Measurements from ENCODE around the gene AKAP13.
"Not testable (repeated sequence)": the region's sequence is repeated elsewhere in the genome, so short reads cannot be mapped to it uniquely, and the experiment has no call there.

AKAP13 gene

DNA sequence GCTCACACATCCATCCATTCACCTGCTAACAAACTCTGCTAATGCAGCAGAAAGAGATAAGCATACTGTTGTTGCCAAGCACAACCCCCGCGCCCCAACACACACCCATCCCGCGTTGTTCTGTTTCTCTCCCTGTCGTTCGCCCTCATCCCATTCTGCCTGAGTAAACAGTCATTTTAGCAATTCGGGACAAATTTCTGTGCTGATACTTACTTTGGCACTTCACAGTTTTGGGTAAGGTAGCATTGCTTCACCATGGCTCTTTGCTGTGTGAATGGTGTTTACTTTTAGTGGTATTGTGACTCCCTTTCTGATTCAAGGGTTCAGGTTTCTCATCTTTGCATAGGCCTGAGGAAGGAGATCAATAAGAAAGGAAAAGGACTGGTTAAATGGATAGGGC, 149.7 kb downstream of the AKAP13 start:
- H3K36me3 ChIP-seq (replicated peaks; ENCODE audit: low read depth, low read length), result peaks cover 8% of the 10 kb centered on the region
- H3K27me3 ChIP-seq (ENCODE audit: low read depth, low read length), result no peaks in the 10 kb centered on the region
- peaks cover 4% of the 10 kb centered on the region; the same call in 1 of the 2 replicates for H4K20me1 ChIP-seq (ENCODE audit: insufficient read depth, low read length)
- no peak overlapping the region for H3K9ac ChIP-seq (ENCODE audit: low read length)
- H3K27ac ChIP-seq (ENCODE audit: low read length), result no peak overlapping the region
- H2AFZ ChIP-seq (ENCODE audit: low read depth, low read length), result no peak overlapping the region
- TF ChIP-seq, protein P1, sequence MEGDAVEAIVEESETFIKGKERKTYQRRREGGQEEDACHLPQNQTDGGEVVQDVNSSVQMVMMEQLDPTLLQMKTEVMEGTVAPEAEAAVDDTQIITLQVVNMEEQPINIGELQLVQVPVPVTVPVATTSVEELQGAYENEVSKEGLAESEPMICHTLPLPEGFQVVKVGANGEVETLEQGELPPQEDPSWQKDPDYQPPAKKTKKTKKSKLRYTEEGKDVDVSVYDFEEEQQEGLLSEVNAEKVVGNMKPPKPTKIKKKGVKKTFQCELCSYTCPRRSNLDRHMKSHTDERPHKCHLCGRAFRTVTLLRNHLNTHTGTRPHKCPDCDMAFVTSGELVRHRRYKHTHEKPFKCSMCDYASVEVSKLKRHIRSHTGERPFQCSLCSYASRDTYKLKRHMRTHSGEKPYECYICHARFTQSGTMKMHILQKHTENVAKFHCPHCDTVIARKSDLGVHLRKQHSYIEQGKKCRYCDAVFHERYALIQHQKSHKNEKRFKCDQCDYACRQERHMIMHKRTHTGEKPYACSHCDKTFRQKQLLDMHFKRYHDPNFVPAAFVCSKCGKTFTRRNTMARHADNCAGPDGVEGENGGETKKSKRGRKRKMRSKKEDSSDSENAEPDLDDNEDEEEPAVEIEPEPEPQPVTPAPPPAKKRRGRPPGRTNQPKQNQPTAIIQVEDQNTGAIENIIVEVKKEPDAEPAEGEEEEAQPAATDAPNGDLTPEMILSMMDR (IDR thresholded peaks at IDR 0.05; ENCODE audit: low read depth, low read length), result no peak
- no peak for TF ChIP-seq EZH2phosphoT487 (IDR thresholded peaks at IDR 0.05; ENCODE audit: low read depth)
- no peak overlapping the region for H3K4me2 ChIP-seq (ENCODE audit: low read length)
- no peaks in the 10 kb centered on the region for H3K9me3 ChIP-seq (ENCODE audit: insufficient read depth, low read length)
- peaks cover 12% of the 10 kb centered on the region for H3K4me1 ChIP-seq (ENCODE audit: low read length)
- H3K79me2 ChIP-seq (ENCODE audit: low read length), result no peaks in the 10 kb centered on the region
- no peak overlapping the region for H3K4me3 ChIP-seq (ENCODE audit: low read length)

DNA sequence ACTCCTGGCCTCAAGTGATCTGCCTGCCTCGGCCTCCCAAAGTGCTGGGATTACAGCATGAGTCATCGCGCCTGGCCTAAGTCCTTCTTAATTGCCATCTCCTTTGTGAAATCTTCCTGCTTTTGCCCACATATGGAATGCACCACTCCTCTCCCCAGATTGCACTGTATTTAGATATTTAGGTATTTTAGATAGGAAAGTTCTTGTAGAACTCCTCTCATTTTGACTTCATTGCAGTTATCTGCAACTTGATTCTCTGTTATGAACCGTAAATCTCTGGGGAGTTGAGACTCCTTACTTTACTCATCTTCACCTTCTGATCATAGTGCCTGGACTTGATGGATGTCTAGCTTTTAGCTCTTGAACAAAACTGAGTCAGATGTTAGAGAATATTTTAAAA, 150.7 kb downstream of the AKAP13 start:
- Histone ChIP-seq H3K9me3 (ENCODE audit: insufficient read depth, low read length) (no peaks in the 10 kb centered on the region), H3K36me3 (replicated peaks; ENCODE audit: low read depth, low read length) (peaks cover 9% of the 10 kb centered on the region), H3K27me3 (ENCODE audit: low read depth, low read length) (no peaks in the 10 kb centered on the region), H3K4me2 (ENCODE audit: low read length) (no peak overlapping the region), H3K79me2 (ENCODE audit: low read length) (no peaks in the 10 kb centered on the region), H3K4me3 (ENCODE audit: low read length) (no peak overlapping the region), H4K20me1 (ENCODE audit: insufficient read depth, low read length) (peaks cover 8% of the 10 kb centered on the region; the same call in 1 of the 2 replicates), H2AFZ (ENCODE audit: low read depth, low read length) (no peak overlapping the region), H3K4me1 (ENCODE audit: low read length) (peaks cover 22% of the 10 kb centered on the region), H3K9ac (ENCODE audit: low read length) (no peak overlapping the region), H3K27ac (ENCODE audit: low read length) (no peak overlapping the region)
- TF ChIP-seq, protein P1 (IDR thresholded peaks at IDR 0.05; ENCODE audit: low read depth, low read length), result no peak

DNA sequence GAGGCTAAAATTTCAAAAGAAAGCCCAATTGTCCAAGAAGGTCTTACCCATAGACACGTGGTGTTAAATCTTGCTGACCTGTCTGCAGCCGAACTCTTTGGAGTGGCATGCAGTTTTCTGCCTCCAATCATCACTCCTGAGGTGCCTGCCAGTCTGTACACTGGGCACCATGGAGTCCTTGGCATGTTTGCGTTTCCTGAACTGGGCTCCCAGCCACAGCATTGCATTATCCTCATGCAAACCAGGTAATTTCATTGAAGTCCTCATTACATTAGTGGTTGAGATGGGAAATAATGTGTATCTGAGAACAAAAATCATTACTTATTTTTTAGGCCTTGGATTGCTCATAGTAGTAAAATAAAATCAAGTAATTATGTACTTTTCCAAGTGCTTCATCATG, 152.3 kb downstream of the AKAP13 start:
- Histone ChIP-seq H2AFZ (ENCODE audit: low read depth, low read length) (no peak overlapping the region), H3K27me3 (ENCODE audit: low read depth, low read length) (no peaks in the 10 kb centered on the region; the same call in 1 of the 2 replicates), H3K79me2 (ENCODE audit: low read length) (no peaks in the 10 kb centered on the region), H3K9me3 (ENCODE audit: insufficient read depth, low read length) (no peaks in the 10 kb centered on the region), H3K27ac (ENCODE audit: low read length) (no peak overlapping the region), H3K4me3 (ENCODE audit: low read length) (no peak overlapping the region), H3K9ac (ENCODE audit: low read length) (no peak overlapping the region), H3K4me2 (ENCODE audit: low read length) (no peak overlapping the region), H4K20me1 (ENCODE audit: insufficient read depth, low read length) (peaks cover 8% of the 10 kb centered on the region; the same call in 1 of the 2 replicates), H3K36me3 (replicated peaks; ENCODE audit: low read depth, low read length) (peaks cover 15% of the 10 kb centered on the region), H3K4me1 (ENCODE audit: low read length) (peaks cover 28% of the 10 kb centered on the region)
- TF ChIP-seq, protein P1 (IDR thresholded peaks at IDR 0.05; ENCODE audit: low read depth, low read length), result no peak
- TF ChIP-seq EZH2phosphoT487 (IDR thresholded peaks at IDR 0.05; ENCODE audit: low read depth), result no peak

DNA sequence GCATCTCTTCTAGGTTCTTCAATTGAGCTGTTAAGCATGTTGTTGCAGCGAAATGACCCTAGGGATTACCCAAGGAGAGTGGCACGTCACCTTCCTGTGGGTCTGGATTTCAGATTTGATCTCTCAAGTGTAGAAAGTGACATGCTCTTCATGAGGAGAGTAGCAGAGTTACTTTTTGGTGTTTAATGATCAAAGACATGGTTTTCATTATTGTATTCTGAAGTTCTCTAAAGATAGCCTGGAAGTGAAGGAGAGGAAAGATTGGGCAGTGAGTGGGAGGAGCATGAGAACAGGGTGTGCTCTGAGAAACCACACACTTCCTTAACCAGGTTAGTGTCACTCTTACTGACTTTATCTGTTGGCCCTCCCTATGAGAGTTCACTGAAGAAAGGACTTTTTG, 153.6 kb downstream of the AKAP13 start:
- Histone ChIP-seq H3K9ac (ENCODE audit: low read length) (no peak overlapping the region), H2AFZ (ENCODE audit: low read depth, low read length) (no peak overlapping the region), H3K27me3 (ENCODE audit: low read depth, low read length) (no peaks in the 10 kb centered on the region; the same call in 1 of the 2 replicates), H3K36me3 (replicated peaks; ENCODE audit: low read depth, low read length) (peaks cover 15% of the 10 kb centered on the region), H4K20me1 (ENCODE audit: insufficient read depth, low read length) (peaks cover 8% of the 10 kb centered on the region; the same call in 1 of the 2 replicates), H3K4me3 (ENCODE audit: low read length) (no peak overlapping the region), H3K79me2 (ENCODE audit: low read length) (no peaks in the 10 kb centered on the region), H3K9me3 (ENCODE audit: insufficient read depth, low read length) (no peaks in the 10 kb centered on the region), H3K27ac (ENCODE audit: low read length) (no peak overlapping the region), H3K4me1 (ENCODE audit: low read length) (peaks cover 29% of the 10 kb centered on the region), H3K4me2 (ENCODE audit: low read length) (no peak overlapping the region)
- TF ChIP-seq, protein P1 (IDR thresholded peaks at IDR 0.05; ENCODE audit: low read depth, low read length), result no peak
- no peak for TF ChIP-seq EZH2phosphoT487 (IDR thresholded peaks at IDR 0.05; ENCODE audit: low read depth)

DNA sequence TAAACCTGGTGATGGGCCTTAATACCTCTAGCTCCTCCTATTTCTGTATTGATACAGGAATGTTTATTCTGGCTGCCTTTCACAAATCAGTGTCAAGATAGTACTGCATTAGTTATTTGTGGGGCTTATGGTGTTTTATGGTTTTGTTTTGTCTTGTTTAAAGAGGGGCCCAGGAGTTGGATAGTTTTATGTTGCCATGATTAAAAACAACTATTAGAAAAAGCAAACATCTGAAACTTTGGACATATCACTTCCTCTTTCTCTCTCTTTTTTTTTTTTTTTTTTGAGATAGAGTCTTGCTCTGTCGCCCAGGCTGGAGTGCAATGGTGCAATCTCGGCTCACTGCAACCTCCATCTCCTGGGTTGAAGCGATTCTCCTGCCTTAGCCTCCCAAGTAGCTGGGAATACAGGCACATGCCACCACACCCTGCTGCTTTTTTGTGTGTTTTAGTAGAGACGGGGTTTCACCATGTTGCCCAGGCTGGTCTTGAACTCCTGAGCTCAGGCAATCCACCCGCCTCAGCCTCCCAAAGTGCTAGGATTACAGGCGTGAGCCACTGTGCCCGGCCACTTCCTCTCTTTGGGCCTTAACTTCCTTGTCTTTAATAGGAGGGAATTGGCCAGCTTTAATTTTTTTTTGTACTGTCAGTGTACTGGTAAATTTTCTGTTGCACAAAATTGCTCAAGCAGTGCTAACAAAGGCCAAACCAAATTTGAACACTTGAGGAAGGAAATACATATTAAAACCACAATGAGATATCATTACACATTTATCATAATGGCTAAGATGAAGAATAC, 155.3 kb downstream of the AKAP13 start:
- H3K9me3 ChIP-seq (ENCODE audit: insufficient read depth, low read length); H2AFZ ChIP-seq (ENCODE audit: low read depth, low read length); H3K36me3 ChIP-seq (replicated peaks; ENCODE audit: low read depth, low read length); H3K79me2 ChIP-seq (ENCODE audit: low read length); H3K9ac ChIP-seq (ENCODE audit: low read length); H3K27ac ChIP-seq (ENCODE audit: low read length); H3K27me3 ChIP-seq (ENCODE audit: low read depth, low read length); H3K4me3 ChIP-seq (ENCODE audit: low read length): not testable (repeated sequence)
- peak overlapping the region; percentile 55 for H3K4me2 ChIP-seq (ENCODE audit: low read length)
- H4K20me1 ChIP-seq (ENCODE audit: insufficient read depth, low read length), result peaks cover 13% of the 10 kb centered on the region; the same call in 1 of the 2 replicates
- peaks cover 46% of the 10 kb centered on the region for H3K4me1 ChIP-seq (ENCODE audit: low read length)

Measured in OCI-LY3 (cell line).